22Rv1 (cell line): Measurements from ENCODE around the gene FAM9C.

Experiments
- CTCF ChIP-seq: fragments of 450-650 bp; IDR thresholded peaks from 2 replicates; pipeline ENCODE4 v1.5.1; 2017; ENCODE audit warnings: mild to moderate bottlenecking
- ZFX ChIP-seq: fragments of 450-650 bp; IDR thresholded peaks from 2 replicates; pipeline ENCODE4 v1.6.1; 2017; ENCODE audit warnings: antibody characterized with exemption, borderline replicate concordance

- TF ChIP-seq CTCF (no peak), ZFX (no peak)
Observed at GRCh38 chrX:13007519-13008188, 36.8 kb downstream of the FAM9C start.
